Measurements from ENCODE around the gene NLRP14. TPM values are rescaled to one million over a fixed set of nuclear protein-coding genes. Genes with fewer than 3 reads are reported as not detected.

Gene NLRP14
- total RNA-seq, 4 donors from 2014 or later: 0.09 TPM; not detected in 3

DNA sequence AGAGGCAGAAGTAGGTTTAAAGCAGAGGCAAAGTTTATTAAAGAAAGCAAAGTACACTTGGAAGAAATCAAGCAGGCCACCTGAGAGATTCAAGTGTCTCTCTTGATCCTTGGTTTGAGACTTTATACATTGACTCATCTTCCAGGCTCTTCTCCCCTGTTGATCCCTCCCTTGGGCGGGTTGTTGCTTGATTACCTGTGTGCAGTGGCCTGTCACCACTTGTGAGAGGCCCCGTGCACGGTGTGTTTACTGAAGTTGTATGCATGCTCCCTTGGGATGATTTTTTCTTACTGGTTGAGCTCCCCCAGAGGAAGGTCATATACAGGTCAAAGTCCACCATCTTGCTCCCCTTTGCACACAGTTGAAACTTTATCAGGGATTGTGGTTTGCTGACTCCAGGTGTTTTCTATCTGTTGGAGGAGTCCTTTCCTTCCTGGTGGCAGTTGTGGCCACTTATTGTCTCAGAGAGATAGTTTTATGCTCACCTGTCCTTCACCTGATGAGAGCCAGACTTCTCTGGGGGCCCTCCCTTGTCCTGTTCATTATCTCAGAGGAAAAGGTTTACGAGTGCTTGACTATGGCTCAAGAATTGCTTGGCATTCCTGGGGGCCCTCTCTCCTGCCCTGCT, 52.2 kb downstream of the NLRP14 start:
- Histone ChIP-seq H3K27ac (no peak overlapping the region), H3K4me1 (no peaks in the 10 kb centered on the region), H3K9me3 (no peaks in the 10 kb centered on the region), H3K27me3 (no peaks in the 10 kb centered on the region), H3K36me3 (no peaks in the 10 kb centered on the region), H3K4me3 (no peak overlapping the region)
- intact Hi-C loops (cut with DNase I): no loop called here
- TF ChIP-seq, protein P1, sequence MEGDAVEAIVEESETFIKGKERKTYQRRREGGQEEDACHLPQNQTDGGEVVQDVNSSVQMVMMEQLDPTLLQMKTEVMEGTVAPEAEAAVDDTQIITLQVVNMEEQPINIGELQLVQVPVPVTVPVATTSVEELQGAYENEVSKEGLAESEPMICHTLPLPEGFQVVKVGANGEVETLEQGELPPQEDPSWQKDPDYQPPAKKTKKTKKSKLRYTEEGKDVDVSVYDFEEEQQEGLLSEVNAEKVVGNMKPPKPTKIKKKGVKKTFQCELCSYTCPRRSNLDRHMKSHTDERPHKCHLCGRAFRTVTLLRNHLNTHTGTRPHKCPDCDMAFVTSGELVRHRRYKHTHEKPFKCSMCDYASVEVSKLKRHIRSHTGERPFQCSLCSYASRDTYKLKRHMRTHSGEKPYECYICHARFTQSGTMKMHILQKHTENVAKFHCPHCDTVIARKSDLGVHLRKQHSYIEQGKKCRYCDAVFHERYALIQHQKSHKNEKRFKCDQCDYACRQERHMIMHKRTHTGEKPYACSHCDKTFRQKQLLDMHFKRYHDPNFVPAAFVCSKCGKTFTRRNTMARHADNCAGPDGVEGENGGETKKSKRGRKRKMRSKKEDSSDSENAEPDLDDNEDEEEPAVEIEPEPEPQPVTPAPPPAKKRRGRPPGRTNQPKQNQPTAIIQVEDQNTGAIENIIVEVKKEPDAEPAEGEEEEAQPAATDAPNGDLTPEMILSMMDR (IDR thresholded peaks at IDR 0.05): no peak
- TF ChIP-seq POLR2A (IDR thresholded peaks at IDR 0.05): no peak
- WGBS, 2 donors: 43 to 44% methylated on average over 4 of the region's 4 CpGs
- no peak for DNase-seq

DNA sequence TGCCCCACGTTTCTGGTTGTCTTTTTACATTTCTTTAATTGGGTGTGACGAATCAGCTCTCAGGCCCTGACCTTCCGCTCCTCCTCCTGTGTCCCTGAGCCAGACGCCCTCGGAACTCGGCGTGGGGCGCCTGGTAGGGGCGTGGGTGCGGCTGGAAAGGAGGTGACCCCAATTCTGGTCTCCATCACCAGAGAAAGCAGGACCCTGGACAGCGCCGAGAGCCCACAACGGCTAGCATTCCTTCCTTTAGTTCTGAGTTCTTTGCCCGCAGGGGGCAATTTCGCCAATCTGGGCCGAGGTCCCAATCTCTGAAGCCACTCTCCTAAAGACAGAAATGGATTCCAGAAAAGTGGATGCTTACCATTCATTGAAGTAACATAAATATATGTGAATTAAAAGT, 56.8 kb downstream of the NLRP14 start:
- Histone ChIP-seq H3K36me3 (no peaks in the 10 kb centered on the region), H3K4me3 (no peak overlapping the region), H3K27ac (no peak overlapping the region), H3K9me3 (no peaks in the 10 kb centered on the region), H3K4me1 (no peaks in the 10 kb centered on the region), H3K27me3 (no peaks in the 10 kb centered on the region)
- no peak for TF ChIP-seq POLR2A (IDR thresholded peaks at IDR 0.05)
- TF ChIP-seq, protein P1 (IDR thresholded peaks at IDR 0.05): no peak
- no peak for DNase-seq
- intact Hi-C loops (cut with DNase I): no loop called here
- 74 to 77% methylated on average over 7 to 15 of the region's 16 CpGs for WGBS, 2 donors

DNA sequence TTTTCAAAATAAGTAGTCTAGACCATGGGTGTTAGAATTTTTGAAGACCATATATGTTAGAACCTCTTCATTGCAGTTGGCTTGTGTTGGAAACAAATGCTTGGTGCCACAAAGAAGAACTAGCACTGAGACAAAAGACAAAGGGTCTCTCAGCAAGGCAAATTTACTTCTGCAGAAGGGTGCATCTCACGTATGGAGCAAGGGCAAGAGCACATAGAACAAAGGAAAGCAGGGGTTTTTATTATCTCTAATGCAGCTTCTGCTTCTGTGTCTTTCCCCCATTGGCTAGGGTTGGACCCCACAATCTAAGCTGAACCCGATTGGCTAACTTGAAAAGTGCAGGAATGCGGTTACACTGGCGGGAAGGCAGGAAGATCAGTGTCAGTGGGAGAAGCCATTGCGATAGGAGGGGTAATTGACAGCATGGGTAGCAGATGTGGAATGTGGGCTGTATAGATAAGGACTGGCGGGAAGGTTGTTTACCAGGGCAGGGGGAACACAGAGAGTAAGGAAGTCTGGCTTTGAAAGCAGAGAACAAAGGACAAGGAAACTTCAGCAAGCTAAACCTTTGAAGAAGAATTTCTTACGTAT, 59.4 kb downstream of the NLRP14 start:
- H3K4me3 ChIP-seq: no peak overlapping the region
- no peak for DNase-seq
- WGBS, 2 donors: 76 to 81% methylated on average over 7 of the region's 7 CpGs

DNA sequence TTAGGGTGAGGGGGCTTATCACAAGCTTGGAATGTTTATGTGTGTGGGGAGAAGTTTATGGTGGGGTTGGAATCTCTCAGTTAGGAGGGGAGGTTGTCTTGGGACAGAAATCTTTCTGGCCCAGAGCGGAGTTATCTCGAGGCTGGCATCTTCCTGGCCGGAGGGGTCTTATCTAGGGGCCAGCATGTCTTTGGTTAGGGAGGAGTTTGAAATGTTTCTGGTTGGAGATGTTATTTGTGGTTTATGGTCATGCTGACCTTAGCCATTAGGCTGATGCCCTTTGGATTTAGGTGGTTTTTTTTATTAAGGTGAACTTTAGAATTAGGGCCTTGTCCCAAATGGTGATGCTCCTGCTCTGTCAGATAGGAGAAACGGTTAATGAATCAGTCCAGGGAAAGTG, 60.6 kb downstream of the NLRP14 start:
- Histone ChIP-seq H3K27me3 (no peaks in the 10 kb centered on the region), H3K36me3 (no peaks in the 10 kb centered on the region), H3K4me3 (no peak overlapping the region), H3K4me1 (no peaks in the 10 kb centered on the region), H3K9me3 (no peaks in the 10 kb centered on the region), H3K27ac (no peak overlapping the region)
- TF ChIP-seq, protein P1 (IDR thresholded peaks at IDR 0.05): no peak
- TF ChIP-seq POLR2A (IDR thresholded peaks at IDR 0.05): no peak
- intact Hi-C loops (cut with DNase I): no loop called here
- WGBS, 2 donors: 73 to 78% methylated on average over 4 of the region's 4 CpGs
- no peak for DNase-seq

More for the DNA sequence above, 59.4 kb downstream of the NLRP14 start:
- Histone ChIP-seq H3K9me3 (no peaks in the 10 kb centered on the region), H3K4me1 (no peaks in the 10 kb centered on the region), H3K27me3 (no peaks in the 10 kb centered on the region), H3K27ac (no peak overlapping the region), H3K36me3 (no peaks in the 10 kb centered on the region)
- TF ChIP-seq, protein P1 (IDR thresholded peaks at IDR 0.05): no peak
- no peak for TF ChIP-seq POLR2A (IDR thresholded peaks at IDR 0.05)
- intact Hi-C loops (cut with DNase I): no loop called here

DNA sequence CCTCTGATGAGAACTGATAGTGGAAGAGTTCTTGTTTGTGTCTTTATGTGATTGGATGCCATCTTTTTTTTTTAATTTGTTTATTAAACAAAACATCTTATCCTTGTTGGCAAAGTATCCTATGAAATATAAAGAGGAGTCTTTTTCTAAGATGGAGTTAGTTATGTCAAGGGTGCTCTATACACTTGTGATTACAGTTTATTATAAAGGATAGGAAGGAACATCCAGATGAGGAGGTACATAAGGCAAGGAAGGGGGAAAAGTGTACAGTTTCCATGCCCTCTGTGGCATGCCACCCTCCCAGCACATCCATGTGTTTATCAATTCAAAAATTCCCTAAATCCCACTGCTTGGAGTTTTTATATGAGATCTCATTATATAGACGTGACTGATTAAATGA, 61.2 kb downstream of the NLRP14 start:
- Histone ChIP-seq H3K9me3 (no peaks in the 10 kb centered on the region), H3K27me3 (no peaks in the 10 kb centered on the region), H3K4me1 (no peaks in the 10 kb centered on the region), H3K27ac (no peak overlapping the region), H3K36me3 (no peaks in the 10 kb centered on the region), H3K4me3 (no peak overlapping the region)
- intact Hi-C loops (cut with DNase I): no loop called here
- TF ChIP-seq, protein P1 (IDR thresholded peaks at IDR 0.05): no peak
- TF ChIP-seq POLR2A (IDR thresholded peaks at IDR 0.05): no peak
- 25 to 100% methylated on average over 1 of the region's 1 CpG for WGBS, 2 donors
- no peak for DNase-seq
